GM12878 (cell line): Measurements from ENCODE around the gene WTAP. TPM values are rescaled to one million over a fixed set of nuclear protein-coding genes. Genes with fewer than 3 reads are reported as not detected.

Experiments used
- ATAC-seq: fragments of 200-7000 bp; cut with Tn5 transposase; 3 replicates; pipeline ENCODE4 v1.9.1; 2020; ENCODE audit warnings: mild to moderate bottlenecking, moderate library complexity
- BruUV-seq: library from RNA; stranded (reverse); fragments of 400-500 nt; replicated peaks from 2 replicates; lab custom pipeline; 2021; lab: Mats Ljungman, UMichigan
- CTCF ChIA-PET: fragments of 300-600 bp; sonication (Branson Sonifier 250); formaldehyde crosslinking; extraction: SDS; loops from one replicate; lab custom pipeline; 2021; ENCODE audit warnings: inconsistent platforms; lab: Yijun Ruan, JAX
- POLR2A ChIA-PET: fragments of 350-600 bp; formaldehyde crosslinking; extraction: SDS; loops from one replicate; lab custom pipeline; 2021; ENCODE audit warnings: inconsistent platforms; lab: Charles Lee
- RAD21 ChIA-PET: fragments of 300-600 bp; sonication (Branson Sonifier 250); formaldehyde crosslinking; loops from one replicate; lab custom pipeline; 2023; ENCODE audit warnings: antibody characterized with exemption; ENCODE audit not compliant: unreplicated experiment; lab: Charles Lee
- SMC1A ChIA-PET: fragments of 300-600 bp; sonication (Branson Sonifier 250); formaldehyde crosslinking; loops from one replicate; lab custom pipeline; 2023; ENCODE audit not compliant: unreplicated experiment, uncharacterized antibody; lab: Charles Lee
- DNase-seq: peaks from one replicate; pipeline ENCODE4 v3.0.0-alpha.2; 2011; ENCODE audit warnings: low read depth, low spot score
- FAIRE-seq: peaks from 3 replicates; lab custom pipeline; 2011; peaks lifted over from hg19 to GRCh38; lab: Jason Lieb, UNC
- H2AFZ ChIP-seq: 2 replicates; pipeline ENCODE4 v1.6.0; 2011; ENCODE audit warnings: low read depth, low read length, control low read depth; ENCODE audit not compliant: control insufficient read depth
- H3K27ac ChIP-seq: 2 replicates; pipeline ENCODE4 v1.5.1; 2011; ENCODE audit warnings: control low read depth; ENCODE audit not compliant: control insufficient read depth, insufficient read depth
- H3K27me3 ChIP-seq, 2 experiments: replicated peaks in 1 of 2; 2 replicates each; pipeline versions ENCODE4 v1.6.0 to v1.6.1; 2011; ENCODE audit warnings: low read length in 1 of 2; ENCODE audit not compliant: control insufficient read depth in 2 of 2, insufficient read depth in 2 of 2
- H3K36me3 ChIP-seq, 2 experiments: 2 replicates each; pipeline ENCODE4 v1.5.1; 2011; ENCODE audit warnings: low read length in 1 of 2; ENCODE audit not compliant: control insufficient read depth in 2 of 2, insufficient read depth in 2 of 2
- H3K4me1 ChIP-seq: 2 replicates; pipeline ENCODE4 v1.6.1; 2011; ENCODE audit warnings: mild to moderate bottlenecking, low read length, moderate library complexity, mixed read lengths; ENCODE audit not compliant: control insufficient read depth, insufficient read depth
- H3K4me2 ChIP-seq: 2 replicates; pipeline ENCODE4 v1.6.0; 2011; ENCODE audit warnings: control low read depth; ENCODE audit not compliant: control insufficient read depth, insufficient read depth
- H3K4me3 ChIP-seq: fragments of 200-600 bp; sonication (generic); 2 replicates; pipeline ENCODE4 v1.5.1; 2016
- H3K79me2 ChIP-seq: 2 replicates; pipeline ENCODE4 v1.6.0; 2011; ENCODE audit warnings: low read length; ENCODE audit not compliant: control insufficient read depth, insufficient read depth
- H3K9ac ChIP-seq: 2 replicates; pipeline ENCODE4 v1.8.0; 2011; ENCODE audit warnings: low read length, control low read depth, mixed read lengths; ENCODE audit not compliant: control insufficient read depth, insufficient read depth
- H3K9me3 ChIP-seq: replicated peaks from 3 replicates; pipeline ENCODE4 v1.5.1; 2011; ENCODE audit warnings: mild to moderate bottlenecking, low read length; ENCODE audit not compliant: control insufficient read depth, insufficient read depth
- H4K20me1 ChIP-seq: 2 replicates; pipeline ENCODE4 v1.6.0; 2011; ENCODE audit not compliant: control insufficient read depth, insufficient read depth
- ASH2L ChIP-seq: fragments of 300-600, 200-600 bp; sonication (generic); IDR thresholded peaks from 2 replicates; pipeline ENCODE4 v1.6.1; 2017; ENCODE audit warnings: low read depth, mild to moderate bottlenecking, borderline replicate concordance
- ATF7 ChIP-seq: fragments of 450-650 bp; IDR thresholded peaks from 2 replicates; pipeline ENCODE4 v1.6.1; 2016; ENCODE audit warnings: low read depth, mild to moderate bottlenecking
- BCL11A ChIP-seq: IDR thresholded peaks from 2 replicates; pipeline ENCODE4 v1.6.1; 2011; ENCODE audit warnings: low read depth, low read length
- CREB1 ChIP-seq: IDR thresholded peaks from 2 replicates; pipeline ENCODE4 v1.6.1; 2012; ENCODE audit warnings: low read depth, mild to moderate bottlenecking, inconsistent platforms
- CREM ChIP-seq: IDR thresholded peaks from 2 replicates; pipeline ENCODE4 v1.6.1; 2014; ENCODE audit warnings: antibody characterized with exemption, low read depth
- DPF2 ChIP-seq: fragments of 450-650 bp; IDR thresholded peaks from 2 replicates; pipeline ENCODE4 v1.6.1; 2017; ENCODE audit warnings: mild to moderate bottlenecking
- EED ChIP-seq: sonication (generic); IDR thresholded peaks from 2 replicates; pipeline ENCODE4 v1.6.1; 2016; ENCODE audit warnings: antibody characterized with exemption, low read depth
- HCFC1 ChIP-seq: fragments of 150-350 bp; IDR thresholded peaks from 2 replicates; pipeline ENCODE4 v1.6.1; 2014; ENCODE audit warnings: low read length
- IKZF2 ChIP-seq, 2 experiments: fragments of 450-650 bp; IDR thresholded peaks; 2 replicates each; pipeline ENCODE4 v1.6.1; 2017; ENCODE audit warnings: mild to moderate bottlenecking in 2 of 2, moderate library complexity in 2 of 2
- KAT2A ChIP-seq: conservative IDR thresholded peaks from 2 replicates; pipeline ENCODE4 v1.6.1; 2011; ENCODE audit warnings: low read depth, low read length; ENCODE audit not compliant: control insufficient read depth
- MTA3 ChIP-seq: IDR thresholded peaks from 2 replicates; pipeline ENCODE4 v1.6.1; 2012; ENCODE audit warnings: low read length, inconsistent platforms, borderline replicate concordance
- NRF1 ChIP-seq: conservative IDR thresholded peaks from 2 replicates; pipeline ENCODE4 v1.6.1; 2011; ENCODE audit warnings: mild to moderate bottlenecking, low read depth, low read length, improper control_type of control experiment
- RB1 ChIP-seq: fragments of 450-650 bp; formaldehyde crosslinking; IDR thresholded peaks from 2 replicates; pipeline ENCODE4 v1.6.1; 2017; ENCODE audit warnings: mild to moderate bottlenecking, borderline replicate concordance
- RCOR1 ChIP-seq: conservative IDR thresholded peaks from 2 replicates; pipeline ENCODE4 v1.6.1; 2012; ENCODE audit warnings: low read depth, low read length, improper control_type of control experiment
- RFX5 ChIP-seq: IDR thresholded peaks from 2 replicates; pipeline ENCODE4 v1.6.1; 2011; ENCODE audit warnings: low read depth, low read length, improper control_type of control experiment
- SREBF1 ChIP-seq: IDR thresholded peaks from 2 replicates; pipeline ENCODE4 v1.6.1; 2012; ENCODE audit warnings: mild to moderate bottlenecking, low read length
- STAT1 ChIP-seq: fragments of 450-650 bp; conservative IDR thresholded peaks from 2 replicates; pipeline ENCODE4 v1.6.1; 2014; ENCODE audit warnings: antibody characterized with exemption, mild to moderate bottlenecking
- ZZZ3 ChIP-seq: IDR thresholded peaks from 2 replicates; pipeline ENCODE4 v1.6.1; 2011; ENCODE audit warnings: low read depth; ENCODE audit not compliant: control insufficient read depth, insufficient read length
- WGBS: methylation state at CpG from one replicate; pipeline ENCODE4 v1.1.6; 2016; ENCODE audit warnings: low lambda C conversion rate; ENCODE audit not compliant: insufficient replicate concordance, insufficient coverage; ENCODE audit errors: missing lambda C conversion rate; 5-methylcytosine and 5-hydroxymethylcytosine counted together
- in situ Hi-C: fragments of 300-500 bp; cut with MboI; formaldehyde crosslinking; loops from 9 replicates; pipeline ENCODE4 v1.14.3; 2018; ENCODE audit warnings: mixed read lengths
- intact Hi-C: fragments of 100-400 bp; cut with micrococcal nuclease; formaldehyde crosslinking; loops from one replicate; pipeline ENCODE4 v1.14.2; 2022; ENCODE audit not compliant: unreplicated experiment
- polyA plus RNA-seq, 11 experiments: library from polyadenylated mRNA; depleted of rRNA in 4 of 11; unstranded in 6 of 11; stranded (reverse) in 5 of 11; fragments of >200 nt; fragmentation: Nextera tagmentation in 4 of 11; fragmentation: Illumina TruSeq in 1 of 11; extraction: Ambion mirVana in 4 of 11; extraction: Trizol in 1 of 11; gene quantifications; 1 replicate in 1 of 11; 2 replicates in 10 of 11; pipeline versions ENCODE4 v1.2.1 to v1.2.3, GENCODE V29; 2011 to 2016; ENCODE audit warnings: inconsistent platforms in 2 of 11, missing spikeins in 2 of 11, low read depth in 1 of 11
- total RNA-seq, 4 experiments: library from RNA; depleted of rRNA in 3 of 4; stranded (reverse); fragments of >200 nt in 3 of 4; fragmentation: Illumina TruSeq in 1 of 4; extraction: Trizol in 1 of 4; gene quantifications; 2 replicates each; pipeline versions ENCODE4 v1.2.1 to v1.2.3, GENCODE V29; 2013 to 2021
- TF ChIP-seq, protein P1 (sequence below): fragments of 450-650 bp; conservative IDR thresholded peaks from 2 replicates; pipeline ENCODE4 v1.6.1; 2017; ENCODE audit warnings: mild to moderate bottlenecking, moderate library complexity

WTAP gene
- total and polyA plus RNA-seq, 10 of the 15 experiments (the other 5 are each of a cell fraction or from before 2014, with no cell fraction given): 38.7 to 132 (median 83.1) TPM

GRCh38 chr6:159716247-159717096 is 10.8 kb upstream of the WTAP start (continued):
- TF ChIP-seq RCOR1: no peak
- TF ChIP-seq KAT2A: no peak
- TF ChIP-seq ASH2L: no peak
- TF ChIP-seq RB1: no peak
- no peak for TF ChIP-seq CREB1
- TF ChIP-seq EED: no peak

- in situ Hi-C loops: loop anchor here (25.0 kb wide), 1 partner anchor 744 kb away; no protein-coding TSS in a partner anchor
- RAD21 ChIA-PET: interaction anchor here (0.6 to 0.8 kb wide), 2 partner anchors 116 to 134 kb away, joined by 3 to 4 read pairs; no protein-coding TSS in a partner anchor
- Histone ChIP-seq H3K9me3 (no peaks in the 10 kb centered on the region; the same call in 2 of the 3 replicates), H3K4me1 (no peaks in the 10 kb centered on the region)
- TF ChIP-seq CREM (no peak), ATF7 (no peak), SREBF1 (no peak), ZZZ3 (no peak), DPF2 (no peak), HCFC1 (no peak), STAT1 (no peak), RFX5 (no peak), BCL11A (no peak), MTA3 (no peak), IKZF2 (IDR thresholded peaks at IDR 0.05) (no peak), NRF1 (no peak)
- TF ChIP-seq, protein P1, sequence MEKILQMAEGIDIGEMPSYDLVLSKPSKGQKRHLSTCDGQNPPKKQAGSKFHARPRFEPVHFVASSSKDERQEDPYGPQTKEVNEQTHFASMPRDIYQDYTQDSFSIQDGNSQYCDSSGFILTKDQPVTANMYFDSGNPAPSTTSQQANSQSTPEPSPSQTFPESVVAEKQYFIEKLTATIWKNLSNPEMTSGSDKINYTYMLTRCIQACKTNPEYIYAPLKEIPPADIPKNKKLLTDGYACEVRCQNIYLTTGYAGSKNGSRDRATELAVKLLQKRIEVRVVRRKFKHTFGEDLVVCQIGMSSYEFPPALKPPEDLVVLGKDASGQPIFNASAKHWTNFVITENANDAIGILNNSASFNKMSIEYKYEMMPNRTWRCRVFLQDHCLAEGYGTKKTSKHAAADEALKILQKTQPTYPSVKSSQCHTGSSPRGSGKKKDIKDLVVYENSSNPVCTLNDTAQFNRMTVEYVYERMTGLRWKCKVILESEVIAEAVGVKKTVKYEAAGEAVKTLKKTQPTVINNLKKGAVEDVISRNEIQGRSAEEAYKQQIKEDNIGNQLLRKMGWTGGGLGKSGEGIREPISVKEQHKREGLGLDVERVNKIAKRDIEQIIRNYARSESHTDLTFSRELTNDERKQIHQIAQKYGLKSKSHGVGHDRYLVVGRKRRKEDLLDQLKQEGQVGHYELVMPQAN: no peak
- TF ChIP-seq, all 136 proteins: peak for 0
- FAIRE-seq (no peak), ATAC-seq (no peak), DNase-seq (no peak)
- no TSS peak for BruUV-seq
- WGBS: 96% methylated on average over 3 of the region's 3 CpGs
- no peak overlapping the region for H3K4me2 ChIP-seq
- H3K9ac ChIP-seq: no peak overlapping the region
- H3K79me2 ChIP-seq: peaks cover 10% of the 10 kb centered on the region
- H3K36me3 ChIP-seq: no peaks in the 10 kb centered on the region
- no peak overlapping the region for H2AFZ ChIP-seq
- intact Hi-C loops: no loop called here
- POLR2A ChIA-PET: interaction anchor here (1.5 kb wide), 1 partner anchor 24 kb away, joined by 4 read pairs; no protein-coding TSS in a partner anchor
- H3K27ac ChIP-seq: no peak overlapping the region
- H3K27me3 ChIP-seq: no peaks in the 10 kb centered on the region
- SMC1A ChIA-PET: interaction anchor here (0.9 to 1.8 kb wide), 2 partner anchors 28 to 43 kb away, joined by 3 to 4 read pairs; partner anchors contain the start of gene ACAT2
- H4K20me1 ChIP-seq: no peaks in the 10 kb centered on the region
- CTCF ChIA-PET: interaction anchor here (0.7 to 3.9 kb wide), 9 partner anchors 11 to 248 kb away, joined by 3 to 15 read pairs (median 3); no protein-coding TSS in a partner anchor
- no peak overlapping the region for H3K4me3 ChIP-seq
Measured at GRCh38 chr6:159718634-159719033, 8.7 kb upstream of the WTAP start.
